D721Med (cell line): Measurements from ENCODE around the gene TNRC6B.

Source experiments
- DNase-seq: peaks from one replicate; pipeline ENCODE4 v3.0.0; 2011; ENCODE audit warnings: low spot score; ENCODE audit not compliant: insufficient read length
- FAIRE-seq: peaks from 2 replicates; lab custom pipeline; 2011; peaks lifted over from hg19 to GRCh38; lab: Jason Lieb, UNC
- TF ChIP-seq, protein P1 (sequence below): IDR thresholded peaks from 2 replicates; pipeline ENCODE4 v1.5.1; 2012; ENCODE audit warnings: mild to moderate bottlenecking, control low read depth; ENCODE audit not compliant: insufficient read depth; ENCODE audit errors: missing control alignments

The TNRC6B gene

DNA sequence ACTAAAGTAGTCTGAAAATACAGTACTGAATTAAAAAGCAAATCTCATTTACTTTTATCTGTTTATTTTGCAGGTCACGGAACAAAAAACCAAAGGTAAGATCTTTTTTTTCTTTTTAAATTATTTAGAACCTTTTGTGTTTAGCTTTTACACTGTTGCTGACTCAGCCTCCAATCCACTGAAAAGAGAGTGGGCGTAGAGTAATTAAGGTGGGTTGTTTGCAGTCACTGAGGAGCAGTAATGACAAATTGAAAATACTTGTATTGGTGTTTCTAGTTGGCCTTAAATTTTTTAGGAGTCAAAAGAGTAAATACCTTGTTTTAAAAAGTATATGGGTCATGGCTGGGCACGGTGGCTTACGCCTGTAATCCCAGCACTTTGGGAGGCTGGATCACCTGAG, 73.4 kb downstream of the TNRC6B start:
- DNase-seq = no peak
- TF ChIP-seq, protein P1, sequence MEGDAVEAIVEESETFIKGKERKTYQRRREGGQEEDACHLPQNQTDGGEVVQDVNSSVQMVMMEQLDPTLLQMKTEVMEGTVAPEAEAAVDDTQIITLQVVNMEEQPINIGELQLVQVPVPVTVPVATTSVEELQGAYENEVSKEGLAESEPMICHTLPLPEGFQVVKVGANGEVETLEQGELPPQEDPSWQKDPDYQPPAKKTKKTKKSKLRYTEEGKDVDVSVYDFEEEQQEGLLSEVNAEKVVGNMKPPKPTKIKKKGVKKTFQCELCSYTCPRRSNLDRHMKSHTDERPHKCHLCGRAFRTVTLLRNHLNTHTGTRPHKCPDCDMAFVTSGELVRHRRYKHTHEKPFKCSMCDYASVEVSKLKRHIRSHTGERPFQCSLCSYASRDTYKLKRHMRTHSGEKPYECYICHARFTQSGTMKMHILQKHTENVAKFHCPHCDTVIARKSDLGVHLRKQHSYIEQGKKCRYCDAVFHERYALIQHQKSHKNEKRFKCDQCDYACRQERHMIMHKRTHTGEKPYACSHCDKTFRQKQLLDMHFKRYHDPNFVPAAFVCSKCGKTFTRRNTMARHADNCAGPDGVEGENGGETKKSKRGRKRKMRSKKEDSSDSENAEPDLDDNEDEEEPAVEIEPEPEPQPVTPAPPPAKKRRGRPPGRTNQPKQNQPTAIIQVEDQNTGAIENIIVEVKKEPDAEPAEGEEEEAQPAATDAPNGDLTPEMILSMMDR = no peak
- no peak for FAIRE-seq

- DNase-seq = no peak
- TF ChIP-seq, protein P1 = no peak
- FAIRE-seq = no peak
Measured at GRCh38 chr22:40252146-40252545, 74.4 kb downstream of the TNRC6B start.

GRCh38 chr22:40256516-40256915, 78.8 kb downstream of the TNRC6B start:
- DNase-seq = no peak
- TF ChIP-seq, protein P1 = no peak
- FAIRE-seq = no peak

DNA sequence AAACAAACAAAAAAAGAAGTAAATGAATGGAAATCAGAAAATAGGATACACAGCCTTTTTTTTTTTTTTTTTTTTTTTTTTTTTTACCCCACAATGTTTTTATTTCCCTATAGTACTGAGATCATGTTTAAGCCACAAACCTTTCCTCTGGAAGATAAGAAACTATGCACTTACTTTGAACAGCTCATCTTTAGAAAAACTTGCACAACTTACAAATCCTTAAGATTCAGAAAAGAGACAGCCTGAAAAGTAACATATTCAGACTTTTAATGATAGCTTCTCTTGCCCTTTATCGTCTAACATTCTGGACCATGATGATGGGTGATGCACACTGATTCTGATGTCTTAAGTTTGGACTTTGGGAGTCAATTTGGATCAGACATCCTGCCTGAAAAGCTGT, 80.3 kb downstream of the TNRC6B start:
- DNase-seq = no peak
- FAIRE-seq = no peak
- TF ChIP-seq, protein P1 = no peak

GRCh38 chr22:40258501-40258915, 80.8 kb downstream of the TNRC6B start:
- TF ChIP-seq, protein P1 = no peak
- DNase-seq (no peak), FAIRE-seq (no peak)

DNA sequence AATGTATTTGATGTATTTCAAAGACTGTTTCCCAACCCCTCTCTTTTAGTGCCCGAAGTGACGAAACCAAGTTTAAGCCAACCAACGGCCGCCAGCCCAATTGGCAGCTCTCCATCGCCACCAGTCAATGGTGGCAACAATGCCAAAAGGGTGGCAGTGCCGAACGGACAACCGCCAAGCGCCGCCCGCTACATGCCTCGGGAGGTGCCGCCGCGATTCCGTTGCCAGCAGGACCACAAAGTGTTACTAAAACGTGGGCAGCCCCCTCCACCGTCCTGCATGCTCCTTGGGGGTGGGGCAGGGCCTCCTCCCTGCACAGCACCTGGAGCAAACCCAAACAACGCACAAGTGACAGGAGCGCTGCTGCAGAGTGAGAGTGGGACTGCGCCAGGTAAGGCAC, 84.1 kb downstream of the TNRC6B start:
- FAIRE-seq = no peak
- DNase-seq = no peak
- TF ChIP-seq, protein P1 = no peak

DNA sequence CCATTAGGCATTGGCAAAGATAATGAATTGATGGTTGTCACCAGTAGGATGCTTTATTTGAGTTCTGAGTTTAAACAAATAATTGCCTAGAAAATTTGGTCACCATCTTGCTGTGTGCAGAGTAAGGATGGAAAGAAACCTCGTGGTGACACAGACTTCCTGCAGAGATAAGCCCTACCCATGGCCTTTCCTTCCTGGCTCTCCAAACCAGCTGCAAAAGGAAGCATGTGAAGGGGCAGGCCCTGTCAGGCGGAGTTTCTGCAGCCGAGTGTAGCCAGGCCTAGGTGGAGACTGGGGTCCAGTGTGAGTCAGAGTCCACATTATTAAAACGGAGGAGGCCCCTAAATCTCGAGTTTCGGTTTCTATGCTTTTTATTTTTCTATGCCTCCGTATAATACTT, 85.5 kb downstream of the TNRC6B start:
- TF ChIP-seq, protein P1 = no peak
- FAIRE-seq = no peak
- no peak for DNase-seq
